Keratinocyte (primary cell): ENCODE results near the gene CPA3. TPM values are rescaled to one million over a fixed set of nuclear protein-coding genes. Genes with fewer than 3 reads are reported as not detected.

ENCODE experiments used
- DNase-seq: peaks from one replicate; pipeline ENCODE4 v3.0.0-alpha.2; 2011; ENCODE audit warnings: low read depth, missing footprints, low spot score
- FAIRE-seq: peaks from 2 replicates; lab custom pipeline; 2011; peaks lifted over from hg19 to GRCh38; lab: Jason Lieb, UNC
- H2AFZ ChIP-seq: 2 replicates; pipeline ENCODE4 v1.6.0; 2012; ENCODE audit warnings: low read length, control low read depth, inconsistent platforms; ENCODE audit not compliant: control insufficient read depth
- H3K27ac ChIP-seq: 2 replicates; pipeline ENCODE4 v1.5.1; 2011; ENCODE audit warnings: low read length; ENCODE audit not compliant: control insufficient read depth, insufficient read depth
- H3K27me3 ChIP-seq: 3 replicates; pipeline ENCODE4 v1.6.0; 2011; ENCODE audit warnings: low read length; ENCODE audit not compliant: control insufficient read depth, insufficient read depth; ENCODE audit errors: extremely low read depth
- H3K36me3 ChIP-seq, 2 experiments: 2 replicates in 1 of 2; 3 replicates in 1 of 2; pipeline ENCODE4 v1.5.1; 2011; ENCODE audit warnings: low read length in 2 of 2, mild to moderate bottlenecking in 1 of 2; ENCODE audit not compliant: control insufficient read depth in 2 of 2, insufficient read depth in 2 of 2; ENCODE audit errors: extremely low read depth in 1 of 2
- H3K4me1 ChIP-seq: 3 replicates; pipeline ENCODE4 v1.5.1; 2011; ENCODE audit warnings: low read length; ENCODE audit not compliant: control insufficient read depth, insufficient read depth; ENCODE audit errors: extremely low read depth
- H3K4me2 ChIP-seq: 3 replicates; pipeline ENCODE4 v1.6.0; 2011; ENCODE audit warnings: low read depth, low read length; ENCODE audit not compliant: control insufficient read depth, insufficient read depth; ENCODE audit errors: extremely low read depth
- H3K4me3 ChIP-seq, 3 experiments: fragments of 200-600 bp in 1 of 3; sonication (generic) in 1 of 3; 2 replicates in 2 of 3; 3 replicates in 1 of 3; pipeline ENCODE4 v1.5.1; 2011 to 2016; ENCODE audit warnings: low read length in 3 of 3, mild to moderate bottlenecking in 3 of 3, control low read depth in 2 of 3, inconsistent platforms in 1 of 3, low read depth in 1 of 3, mixed read lengths in 1 of 3, mixed run types in 1 of 3, moderate library complexity in 1 of 3; ENCODE audit not compliant: control insufficient read depth in 2 of 3, insufficient read depth in 2 of 3; ENCODE audit errors: extremely low read depth in 1 of 3
- H3K79me2 ChIP-seq: 2 replicates; pipeline ENCODE4 v1.6.0; 2012; ENCODE audit warnings: low read length; ENCODE audit not compliant: control insufficient read depth, insufficient read depth
- H3K9ac ChIP-seq: 3 replicates; pipeline ENCODE4 v1.6.0; 2011; ENCODE audit warnings: low read length; ENCODE audit not compliant: control insufficient read depth, insufficient read depth; ENCODE audit errors: extremely low read depth
- H3K9me1 ChIP-seq: 3 replicates; pipeline ENCODE4 v1.6.0; 2011; ENCODE audit warnings: low read length; ENCODE audit not compliant: control insufficient read depth, insufficient read depth; ENCODE audit errors: extremely low read depth
- H3K9me3 ChIP-seq: 2 replicates; pipeline ENCODE4 v1.5.1; 2012; ENCODE audit warnings: low read depth, low read length; ENCODE audit not compliant: control insufficient read depth
- H4K20me1 ChIP-seq: 3 replicates; pipeline ENCODE4 v1.6.0; 2011; ENCODE audit warnings: low read length; ENCODE audit not compliant: control insufficient read depth, insufficient read depth; ENCODE audit errors: extremely low read depth
- CTCF ChIP-seq, 3 experiments: IDR thresholded peaks in 1 of 3; conservative IDR thresholded peaks in 1 of 3; optimal IDR thresholded peaks in 1 of 3; 2 replicates in 2 of 3; 3 replicates in 1 of 3; pipeline versions ENCODE3 to v1.5.1; 2011; ENCODE audit warnings: low read length in 3 of 3, mild to moderate bottlenecking in 3 of 3, moderate library complexity in 2 of 3, control low read depth in 1 of 3, inconsistent platforms in 1 of 3; ENCODE audit not compliant: insufficient read depth in 2 of 3; ENCODE audit errors: extremely low read depth in 1 of 3
- EZH2 ChIP-seq: IDR thresholded peaks from one replicate; pipeline ENCODE4 v1.6.1; 2012; ENCODE audit warnings: inconsistent platforms, mild to moderate bottlenecking, low read length, moderate library complexity
- dilution Hi-C: fragments of 300-500 bp; cut with MboI; formaldehyde crosslinking; loops from one replicate; pipeline ENCODE4 v1.7.0; 2020; ENCODE audit warnings: low sequenced_read_pairs; ENCODE audit not compliant: extremely low pct_ligation_motif_present
- polyA plus RNA-seq, 5 experiments: library from polyadenylated mRNA; depleted of rRNA in 3 of 5; stranded (reverse) in 3 of 5; stranded (forward) in 1 of 5; unstranded in 1 of 5; fragments of >200 nt; gene quantifications; 1 replicate in 1 of 5; 2 replicates in 3 of 5; 3 replicates in 1 of 5; pipeline versions ENCODE4 v1.2.1 to v1.2.3, GENCODE V29; 2011 to 2012; ENCODE audit warnings: missing spikeins in 2 of 5, low read depth in 1 of 5, low replicate concordance in 1 of 5

Gene CPA3
- polyA plus RNA-seq, 1 donor (not counting 4 experiments of a cell fraction or from before 2014, with no cell fraction given) = not detected

- H3K27me3 ChIP-seq = no peaks in the 10 kb centered on the region
- TF ChIP-seq EZH2 (no peak), CTCF (optimal IDR thresholded peaks at IDR 0.05 in 1 of 3, IDR thresholded peaks at IDR 0.05 in 1 of 3, conservative IDR thresholded peaks at IDR 0.05 in 1 of 3; ENCODE audit: extremely low read depth in 1 of 3, insufficient read depth in 2 of 3, low read length in 3 of 3) (no peak)
- H3K9me3 ChIP-seq = no peaks in the 10 kb centered on the region
- no peaks in the 10 kb centered on the region for H4K20me1 ChIP-seq
- no peak overlapping the region for H3K4me2 ChIP-seq
- H3K9ac ChIP-seq = no peak overlapping the region
- no peaks in the 10 kb centered on the region for H3K36me3 ChIP-seq
- dilution Hi-C loops = no loop called here
- H3K4me1 ChIP-seq = no peaks in the 10 kb centered on the region
- H3K79me2 ChIP-seq = no peaks in the 10 kb centered on the region
- H3K27ac ChIP-seq = no peak overlapping the region
- no peak for FAIRE-seq
- DNase-seq = no peak
- no peak overlapping the region for H3K4me3 ChIP-seq
- no peaks in the 10 kb centered on the region for H3K9me1 ChIP-seq
- H2AFZ ChIP-seq = no peak overlapping the region
These were observed 11.0 kb upstream of the CPA3 start for GRCh38 chr3:148854061-148854460.

- no peak overlapping the region for H3K4me3 ChIP-seq
- H3K27ac ChIP-seq = no peak overlapping the region
- no peaks in the 10 kb centered on the region for H3K79me2 ChIP-seq
- H3K9me3 ChIP-seq = no peaks in the 10 kb centered on the region
- H3K9me1 ChIP-seq = no peaks in the 10 kb centered on the region
- H3K4me1 ChIP-seq = no peaks in the 10 kb centered on the region
- H4K20me1 ChIP-seq = no peaks in the 10 kb centered on the region
- no peak overlapping the region for H2AFZ ChIP-seq
- H3K27me3 ChIP-seq = no peaks in the 10 kb centered on the region
- TF ChIP-seq EZH2 = no peak
- no peak for TF ChIP-seq CTCF (optimal IDR thresholded peaks at IDR 0.05 in 1 of 3, IDR thresholded peaks at IDR 0.05 in 1 of 3, conservative IDR thresholded peaks at IDR 0.05 in 1 of 3; ENCODE audit: extremely low read depth in 1 of 3, insufficient read depth in 2 of 3, low read length in 3 of 3)
- FAIRE-seq (no peak), DNase-seq (no peak)
- no peaks in the 10 kb centered on the region for H3K36me3 ChIP-seq
- H3K4me2 ChIP-seq = no peak overlapping the region
- no peak overlapping the region for H3K9ac ChIP-seq
- dilution Hi-C loops = no loop called here
These were observed 8.7 kb upstream of the CPA3 start for GRCh38 chr3:148856384-148856783.
